GM21360 (cell line): Measurements from ENCODE around the gene CCT5.
"Not testable (repeated sequence)": the region's sequence is repeated elsewhere in the genome, so short reads cannot be mapped to it uniquely, and the experiment has no call there.

Experiments used
- ATAC-seq: cut with Tn5 transposase; IDR thresholded peaks from one replicate; pipeline ENCODE4 v1.9.1; 2021; ENCODE audit warnings: mild to moderate bottlenecking, moderate library complexity; ENCODE audit not compliant: unreplicated experiment

Gene CCT5

DNA sequence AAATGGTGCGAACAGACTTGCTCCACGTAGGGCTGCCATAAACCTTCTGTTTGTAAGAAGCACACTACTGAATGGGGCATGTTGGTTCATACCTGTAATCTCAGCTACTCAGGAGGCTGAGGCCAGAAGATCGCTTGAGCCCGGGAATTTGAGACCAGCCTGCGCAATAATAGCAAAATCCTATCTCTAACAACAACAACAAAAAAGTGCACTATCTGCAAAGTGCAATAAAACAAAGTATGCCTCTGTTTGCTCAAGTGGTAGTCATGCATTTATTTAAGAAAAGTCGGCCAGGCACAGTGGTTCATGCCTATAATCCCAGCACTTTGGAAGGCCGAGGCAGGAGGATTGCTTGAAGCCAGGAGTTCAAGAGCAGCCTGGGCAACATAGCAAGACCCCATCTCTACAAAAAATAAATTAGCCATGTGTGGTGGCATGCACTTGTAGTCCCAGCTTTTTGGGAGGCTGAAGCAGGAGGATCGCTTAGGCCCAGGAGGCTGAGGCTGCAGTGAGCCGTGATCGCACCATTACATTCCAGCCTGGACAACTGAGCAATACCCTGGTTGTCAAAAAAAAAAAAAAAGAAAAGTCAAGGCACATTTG, 5.6 kb upstream of the CCT5 start:
- no peak for ATAC-seq

DNA sequence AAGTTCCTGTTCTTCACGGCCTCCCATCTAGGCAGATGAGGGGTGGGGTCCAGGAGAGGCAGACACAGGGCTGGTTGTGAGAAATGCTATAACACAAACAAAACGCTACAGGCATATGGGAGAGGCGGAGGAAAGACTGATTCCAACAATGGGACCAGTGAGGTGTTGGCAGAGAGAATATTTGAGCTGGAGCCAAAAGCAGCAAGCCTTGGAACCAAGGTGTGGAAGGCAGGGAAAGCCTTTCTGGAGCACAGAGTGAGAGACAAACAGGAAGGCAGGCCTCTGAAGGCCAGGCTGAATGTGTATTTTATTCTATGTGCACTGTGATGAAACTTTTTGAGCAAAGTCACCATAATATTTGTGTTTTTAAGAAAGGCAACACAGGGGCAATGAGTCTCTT, 3.3 kb upstream of the CCT5 start:
- ATAC-seq, result no peak

DNA sequence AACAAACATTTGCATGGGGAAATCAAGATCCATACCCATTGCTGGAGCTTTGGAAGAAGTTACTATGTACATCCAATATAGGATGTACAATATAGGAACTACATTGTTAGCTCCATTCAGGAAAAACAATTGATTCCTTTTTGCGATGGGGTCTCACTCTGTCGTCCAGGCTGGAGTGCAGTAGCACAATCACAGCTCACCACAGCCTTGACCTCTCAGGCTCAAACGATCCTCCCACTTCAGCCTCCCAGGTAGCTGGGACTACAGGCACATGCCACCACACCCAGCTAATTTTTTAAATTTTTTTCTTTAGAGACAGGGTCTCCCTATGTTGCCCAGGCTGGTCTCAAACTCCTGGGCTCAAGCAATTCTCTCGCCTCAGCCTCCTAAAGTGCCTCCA, 2.9 kb upstream of the CCT5 start:
- ATAC-seq, result not testable (repeated sequence)

DNA sequence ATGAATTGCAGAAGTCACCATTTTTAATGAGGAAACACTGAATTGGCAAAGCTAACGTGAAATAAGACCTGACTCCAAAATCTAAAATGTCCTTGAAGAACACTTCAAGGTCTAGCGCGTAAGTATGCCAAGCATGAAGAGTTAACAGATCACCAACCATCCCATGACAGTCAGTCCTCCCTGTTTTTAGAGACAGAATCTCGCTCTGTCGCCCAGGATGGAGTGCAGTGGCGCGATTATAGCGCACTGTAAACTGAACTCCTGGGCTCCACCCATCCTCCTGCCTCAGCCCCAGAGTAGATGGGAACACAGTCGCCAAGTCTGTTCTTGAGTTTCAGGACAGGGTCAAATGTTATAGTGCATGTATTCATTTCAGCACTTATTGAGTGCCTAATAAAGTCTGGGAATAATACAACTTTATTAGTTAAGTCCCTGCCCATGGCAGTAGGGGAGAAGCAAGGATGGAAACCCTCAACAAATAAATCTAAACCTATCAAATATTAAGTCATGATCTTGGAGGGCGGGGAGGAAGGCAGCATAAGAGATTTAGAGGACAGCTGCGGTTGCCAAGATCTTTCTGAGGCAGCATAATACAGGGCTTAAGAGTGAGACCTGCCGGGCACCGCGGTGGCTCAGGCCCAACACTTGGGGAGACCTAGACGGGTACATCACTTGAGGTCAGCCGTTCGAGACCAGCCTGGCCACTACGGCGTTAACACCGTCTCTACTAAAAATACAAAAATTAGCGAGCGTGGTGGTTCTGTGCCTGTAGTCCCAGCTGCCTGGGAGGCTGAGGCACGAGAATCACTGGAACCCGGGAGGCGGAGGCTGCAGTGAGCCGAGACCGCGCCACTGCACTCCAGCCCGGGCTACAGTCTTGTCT, 1.5 kb upstream of the CCT5 start:
- ATAC-seq, result peak; percentile 3

DNA sequence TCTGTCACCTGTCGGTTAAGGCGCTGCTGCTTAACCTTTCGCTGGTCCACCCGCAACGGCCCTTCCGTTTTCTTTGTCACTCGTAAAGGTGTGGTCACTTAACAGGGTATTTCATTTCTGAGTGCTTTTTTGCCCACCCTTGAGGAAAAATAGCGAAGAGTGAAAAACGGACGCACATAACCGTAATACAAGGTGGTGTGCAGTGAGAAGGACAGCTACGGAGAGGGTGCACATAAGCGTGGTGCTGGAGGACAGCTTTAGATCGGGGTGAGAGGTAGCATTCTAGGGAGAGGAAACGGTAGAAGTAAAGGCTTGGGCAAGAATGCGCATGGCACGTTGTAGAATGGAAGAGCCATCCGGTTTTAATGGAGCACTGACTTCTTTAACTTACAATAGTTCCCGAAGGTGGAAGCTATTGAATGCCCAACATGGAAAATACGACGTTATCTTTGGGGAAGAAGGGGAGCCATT, 761 bp downstream of the CCT5 start:
- ATAC-seq, result no peak

DNA sequence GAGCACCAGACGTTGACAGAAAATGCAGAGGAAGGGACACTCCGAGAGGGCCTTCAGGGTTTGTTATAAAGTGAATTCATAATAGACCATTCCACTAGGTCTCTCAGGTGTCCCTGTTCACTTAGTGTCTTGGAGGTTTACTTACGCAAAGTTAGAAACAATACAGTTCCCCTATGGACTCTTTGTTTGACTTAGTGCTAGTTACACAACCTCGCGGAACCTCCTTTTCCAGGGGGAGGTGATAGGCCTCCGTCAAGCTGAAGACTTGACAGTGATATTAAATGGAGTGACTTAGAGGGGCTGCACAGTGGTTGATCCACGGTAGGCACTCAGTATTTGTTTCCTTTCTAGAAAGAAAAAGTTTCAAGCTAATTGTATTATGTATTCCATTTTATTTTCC, 1.3 kb downstream of the CCT5 start:
- no peak for ATAC-seq

DNA sequence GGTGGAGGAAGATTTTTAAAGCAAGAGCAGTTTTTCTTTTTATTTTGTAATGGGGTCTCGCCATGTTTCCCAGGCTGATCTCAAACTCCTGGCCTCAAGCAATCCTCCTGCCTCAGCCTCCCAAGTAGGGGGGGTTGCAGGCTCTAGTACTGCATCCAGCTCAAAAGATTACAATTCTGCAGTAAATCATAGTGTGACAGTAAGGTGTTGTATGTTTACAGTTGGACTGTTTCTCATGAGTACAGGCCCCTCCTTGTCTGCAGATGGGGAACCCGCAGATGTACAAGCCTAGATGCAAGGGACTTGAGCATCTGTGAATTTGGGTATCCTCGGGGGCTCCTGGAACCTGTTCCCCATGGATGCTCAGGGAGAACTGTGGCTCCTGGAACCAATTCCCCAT, 3.3 kb downstream of the CCT5 start:
- ATAC-seq, result no peak

DNA sequence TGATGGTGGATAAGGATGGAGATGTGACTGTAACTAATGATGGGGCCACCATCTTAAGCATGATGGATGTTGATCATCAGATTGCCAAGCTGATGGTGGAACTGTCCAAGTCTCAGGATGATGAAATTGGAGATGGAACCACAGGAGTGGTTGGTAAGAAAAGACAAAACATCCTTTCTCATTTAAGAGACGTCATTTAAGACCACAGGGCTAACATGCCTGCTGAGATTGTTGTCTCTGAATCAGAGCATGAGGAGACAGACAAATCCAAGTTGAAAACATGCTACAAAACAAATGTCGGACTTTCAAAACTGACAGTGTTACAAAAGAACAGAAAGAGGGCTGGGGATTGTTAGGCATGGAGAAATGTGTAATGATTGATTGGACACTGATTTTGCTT, 4.6 kb downstream of the CCT5 start:
- no peak for ATAC-seq

DNA sequence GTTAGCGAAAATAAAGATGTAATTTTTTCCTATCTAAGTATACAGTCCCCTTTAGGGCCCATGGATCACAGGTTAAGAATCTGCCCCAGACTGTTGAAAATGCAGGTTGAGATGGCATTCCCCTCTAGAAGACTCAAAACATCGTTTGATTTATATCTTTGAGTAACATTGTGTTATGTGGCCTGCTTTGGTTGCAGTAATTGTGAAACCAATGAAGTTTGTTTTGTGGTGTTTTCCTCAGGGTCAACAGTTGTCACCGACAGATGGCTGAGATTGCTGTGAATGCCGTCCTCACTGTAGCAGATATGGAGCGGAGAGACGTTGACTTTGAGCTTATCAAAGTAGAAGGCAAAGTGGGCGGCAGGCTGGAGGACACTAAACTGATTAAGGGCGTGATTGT, 7.8 kb downstream of the CCT5 start:
- no peak for ATAC-seq

DNA sequence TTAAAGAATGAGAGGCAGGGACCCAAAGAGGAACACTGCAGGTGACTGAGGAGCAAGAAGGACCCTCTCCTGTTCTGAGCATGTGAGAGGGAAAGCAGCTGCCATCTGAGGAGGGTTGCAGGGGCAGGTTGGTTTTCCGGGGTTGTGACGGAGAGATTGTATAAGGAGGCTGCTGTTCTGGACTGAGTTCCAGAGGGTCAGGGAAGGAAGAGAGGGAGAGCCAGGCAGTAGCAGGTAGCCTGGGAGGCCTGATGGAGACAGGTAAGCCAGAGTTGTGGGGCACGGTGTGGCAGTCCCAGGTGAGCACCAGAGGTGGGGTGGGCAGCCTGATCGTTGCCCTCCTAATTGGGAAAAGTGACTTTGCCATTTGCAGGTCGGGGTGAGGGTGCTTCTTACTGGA, 9.8 kb downstream of the CCT5 start:
- no peak for ATAC-seq

DNA sequence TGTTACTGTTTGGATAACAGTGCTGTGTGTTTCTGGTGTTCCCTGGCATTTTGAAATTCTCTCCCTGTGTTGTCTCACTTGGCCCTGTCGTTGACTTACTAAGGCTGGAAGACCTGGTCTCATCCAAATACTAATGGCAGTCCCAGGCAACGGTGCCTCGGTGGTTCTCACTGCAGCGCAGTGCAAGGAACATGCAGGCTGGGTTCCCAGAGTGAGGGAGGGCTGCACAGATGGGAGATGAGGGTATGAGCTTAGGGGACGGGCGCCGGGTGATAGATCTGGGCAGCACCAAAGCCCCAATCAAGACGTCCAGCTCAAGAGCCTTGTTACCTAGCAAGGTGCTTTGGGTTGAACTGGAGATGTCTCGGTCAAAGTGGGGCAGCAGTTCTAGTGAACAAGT, 11.0 kb downstream of the CCT5 start:
- ATAC-seq, result no peak

DNA sequence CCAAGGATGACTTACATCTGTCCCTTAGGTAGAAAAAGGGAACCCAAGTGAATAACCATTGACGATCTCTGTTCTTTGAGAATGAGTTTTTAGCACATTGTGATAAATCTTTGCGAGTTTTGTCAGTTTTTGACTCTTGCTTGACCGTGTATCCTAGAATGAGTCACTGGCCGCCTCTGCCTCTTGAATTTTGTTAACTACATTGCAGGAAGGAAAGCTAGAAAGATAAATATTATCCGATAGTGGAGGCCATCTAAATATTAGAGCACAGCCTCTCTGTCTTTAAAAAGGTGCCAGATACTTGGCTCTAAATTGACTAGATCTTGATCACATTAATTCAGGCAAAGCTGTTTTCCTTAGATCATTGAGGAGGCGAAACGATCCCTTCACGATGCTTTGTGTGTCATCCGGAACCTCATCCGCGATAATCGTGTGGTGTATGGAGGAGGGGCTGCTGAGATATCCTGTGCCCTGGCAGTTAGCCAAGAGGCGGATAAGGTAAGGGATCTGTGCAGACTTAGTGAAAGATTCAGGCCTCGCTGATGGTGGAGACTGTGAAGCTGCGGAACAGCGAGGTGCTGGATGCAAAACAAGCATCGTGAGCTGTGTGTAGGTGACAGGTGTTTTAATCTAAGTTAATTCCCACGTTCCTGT, 12.2 kb downstream of the CCT5 start:
- ATAC-seq, result no peak

DNA sequence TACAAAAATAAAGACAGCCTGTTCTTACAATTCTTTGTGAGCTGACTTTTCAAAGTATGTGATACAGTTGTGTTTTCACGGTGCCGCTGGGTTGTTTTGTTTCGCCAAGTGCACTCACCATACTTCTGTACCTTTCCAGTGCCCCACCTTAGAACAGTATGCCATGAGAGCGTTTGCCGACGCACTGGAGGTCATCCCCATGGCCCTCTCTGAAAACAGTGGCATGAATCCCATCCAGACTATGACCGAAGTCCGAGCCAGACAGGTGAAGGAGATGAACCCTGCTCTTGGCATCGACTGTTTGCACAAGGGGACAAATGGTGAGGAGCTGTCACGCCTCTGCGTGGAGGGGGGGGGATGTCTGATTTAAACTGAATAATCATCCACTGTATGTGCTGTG, 12.9 kb downstream of the CCT5 start:
- ATAC-seq, result no peak

DNA sequence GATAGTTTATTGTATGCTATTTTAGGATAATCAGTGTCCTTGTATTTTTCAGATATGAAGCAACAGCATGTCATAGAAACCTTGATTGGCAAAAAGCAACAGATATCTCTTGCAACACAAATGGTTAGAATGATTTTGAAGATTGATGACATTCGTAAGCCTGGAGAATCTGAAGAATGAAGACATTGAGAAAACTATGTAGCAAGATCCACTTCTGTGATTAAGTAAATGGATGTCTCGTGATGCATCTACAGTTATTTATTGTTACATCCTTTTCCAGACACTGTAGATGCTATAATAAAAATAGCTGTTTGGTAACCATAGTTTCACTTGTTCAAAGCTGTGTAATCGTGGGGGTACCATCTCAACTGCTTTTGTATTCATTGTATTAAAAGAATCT, 14.5 kb downstream of the CCT5 start:
- ATAC-seq, result no peak

DNA sequence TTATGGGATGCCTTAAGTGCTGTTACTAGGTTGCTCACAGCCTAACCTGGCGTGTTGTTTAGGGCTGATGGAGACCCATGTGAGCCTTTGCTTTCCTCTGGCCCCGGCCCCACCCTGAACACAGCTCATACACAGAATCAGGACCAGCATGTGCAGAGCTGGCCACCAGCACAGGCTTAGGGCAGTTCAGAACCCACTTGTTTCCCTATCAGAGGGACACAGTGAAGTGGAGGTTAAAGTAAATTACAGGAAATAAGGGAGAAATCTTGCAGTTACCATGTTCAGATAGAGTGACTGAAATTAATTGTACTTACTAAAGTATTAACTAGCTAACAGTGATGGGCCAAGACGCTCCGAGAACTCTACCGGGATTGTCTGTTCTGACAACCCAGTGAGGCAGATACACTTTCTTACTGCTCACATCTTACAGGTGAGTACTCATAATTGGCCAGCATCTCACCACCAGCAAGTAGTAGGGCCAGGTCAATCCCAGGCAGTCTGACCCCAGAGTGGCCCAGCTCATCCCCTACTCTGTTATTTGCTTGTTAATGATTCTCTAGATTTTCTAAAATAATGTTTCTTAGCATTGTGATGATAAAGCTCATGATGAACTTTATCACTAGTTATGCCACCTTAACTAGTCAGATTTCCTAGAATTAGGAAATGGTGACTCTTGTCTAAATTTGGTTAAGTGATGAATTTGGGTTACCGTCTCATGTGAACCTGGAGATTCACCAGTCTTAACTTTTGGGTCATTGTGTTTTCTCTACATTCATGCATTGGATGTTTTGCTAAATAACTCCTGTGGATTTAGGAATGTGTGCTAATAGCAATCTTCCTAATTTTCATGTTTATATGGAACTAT, 15.4 kb downstream of the CCT5 start:
- ATAC-seq, result no peak

DNA sequence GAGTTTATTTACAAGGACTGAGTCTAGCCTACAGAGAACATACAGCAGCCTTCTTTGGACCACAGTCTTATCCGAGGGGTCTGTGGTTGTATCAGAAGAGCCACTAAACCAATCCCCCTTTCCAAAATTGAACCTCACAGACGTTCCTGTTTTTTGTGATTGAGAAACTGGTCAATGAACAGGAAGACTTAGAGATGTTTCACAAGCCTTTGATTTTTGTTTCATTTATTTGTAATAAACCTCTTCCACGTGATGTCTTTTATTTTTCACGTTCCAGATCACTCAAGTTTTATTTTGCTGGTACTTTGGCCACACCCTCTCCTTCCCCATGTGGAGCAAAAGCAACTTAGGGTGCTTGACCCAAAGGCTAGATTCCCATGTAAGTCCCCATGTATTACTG, 16.1 kb downstream of the CCT5 start:
- ATAC-seq, result no peak

DNA sequence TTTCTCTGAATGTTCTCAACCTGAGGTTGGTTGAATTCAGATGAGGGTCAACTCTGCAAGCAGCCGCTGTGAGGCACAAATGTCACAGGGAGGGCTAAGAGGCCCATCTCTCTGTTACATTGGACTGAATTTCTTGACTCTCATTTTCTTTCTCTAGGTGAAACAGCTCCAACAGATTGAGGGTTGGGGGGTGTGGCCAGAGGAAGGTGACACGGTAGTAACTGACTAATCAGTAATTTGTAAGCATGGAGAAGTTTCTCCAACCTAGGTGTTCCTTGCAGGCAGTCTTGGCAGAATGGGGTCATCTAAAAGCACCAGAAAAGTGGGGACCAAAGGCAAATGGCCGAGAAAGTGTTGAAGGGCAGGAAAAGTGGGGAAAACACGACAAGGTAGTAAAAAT, 16.8 kb downstream of the CCT5 start:
- ATAC-seq, result no peak

DNA sequence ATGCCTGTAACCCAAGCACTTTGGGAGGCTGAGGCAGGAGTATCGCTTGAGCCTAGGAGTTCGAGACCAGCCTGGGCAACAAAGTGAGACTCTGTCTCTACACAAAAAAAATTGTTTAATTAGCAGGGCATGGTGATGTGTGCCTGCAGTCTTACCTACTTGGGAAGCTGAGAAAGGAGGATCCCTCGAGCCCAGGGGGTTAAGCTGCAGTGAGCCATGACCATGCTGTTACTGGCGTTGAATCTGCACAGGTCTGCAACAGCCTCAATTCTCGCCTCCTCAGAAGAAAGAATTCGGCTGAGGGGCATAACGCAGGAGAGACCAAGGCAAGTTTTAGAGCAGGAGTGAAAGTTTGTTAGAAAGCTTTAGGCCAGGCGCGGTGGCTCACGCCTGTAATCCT, 18.0 kb downstream of the CCT5 start:
- no peak for ATAC-seq

DNA sequence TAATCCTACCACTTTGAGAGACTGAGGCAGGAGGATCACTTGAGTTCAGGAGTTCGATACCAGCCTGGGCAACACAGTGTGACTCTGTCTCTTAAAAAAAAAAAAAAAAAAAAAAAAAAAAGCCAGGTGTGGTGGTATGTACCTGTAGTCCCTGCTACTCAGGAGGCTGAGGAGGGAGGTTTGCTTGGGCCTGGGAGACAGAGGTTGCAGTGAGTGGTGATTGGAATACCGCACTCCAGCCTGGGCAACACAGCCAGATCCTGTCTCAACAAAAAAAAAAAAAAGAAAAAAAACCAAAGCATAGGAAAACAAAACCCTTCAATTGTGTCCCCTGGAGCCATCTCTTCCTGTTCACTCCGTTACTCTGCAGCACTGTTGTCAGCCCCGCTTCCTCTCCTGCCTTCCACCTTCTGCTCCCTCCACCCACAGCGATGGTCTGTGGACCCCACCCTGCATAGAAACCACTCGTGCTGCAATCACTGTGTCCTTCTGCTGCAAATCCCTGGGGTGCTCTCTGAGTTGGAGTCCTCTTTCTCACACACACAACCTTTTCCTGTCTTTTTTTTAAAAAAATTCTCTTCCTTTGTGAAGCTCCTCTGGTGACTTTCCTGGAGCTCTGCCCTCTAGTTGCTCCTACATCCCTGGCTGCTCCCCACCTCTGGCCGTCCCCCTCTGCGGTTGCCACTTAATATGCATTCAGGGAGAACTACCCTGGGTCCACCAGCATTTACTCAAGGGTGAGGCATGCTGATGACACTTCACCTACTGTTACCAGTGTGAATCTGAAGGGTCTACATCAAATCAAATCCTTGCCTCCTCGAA, 22.2 kb downstream of the CCT5 start:
- ATAC-seq, result no peak

DNA sequence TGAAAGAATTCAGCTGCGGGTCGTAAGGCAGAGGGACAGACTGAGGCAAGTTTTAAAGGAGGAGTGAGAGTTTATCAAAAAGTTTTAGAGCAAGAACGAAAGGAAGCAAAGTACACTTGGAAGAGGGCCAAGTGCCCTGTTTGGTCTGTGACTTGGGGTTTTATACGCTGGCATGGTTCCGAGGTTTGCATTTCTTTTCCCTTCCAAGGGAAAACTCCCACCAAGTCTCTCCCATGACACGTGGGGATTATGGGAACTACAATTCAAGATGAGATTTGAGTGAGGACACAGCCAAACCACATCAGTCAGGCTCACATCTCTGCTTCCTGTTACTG, 22.8 kb downstream of the CCT5 start:
- not testable (repeated sequence) for ATAC-seq
